CD4-positive, alpha-beta T cell treated with Interleukin-1 beta for 1 hour (primary cell): Measurements from ENCODE around the gene INPP5A.
"Not testable (repeated sequence)": the region's sequence is repeated elsewhere in the genome, so short reads cannot be mapped to it uniquely, and the experiment has no call there.

Source experiments
- DNase-seq, 2 donors: peaks; one replicate each; pipeline ENCODE4 v3.0.0-alpha.2; 2020 to 2022

The INPP5A gene

DNA sequence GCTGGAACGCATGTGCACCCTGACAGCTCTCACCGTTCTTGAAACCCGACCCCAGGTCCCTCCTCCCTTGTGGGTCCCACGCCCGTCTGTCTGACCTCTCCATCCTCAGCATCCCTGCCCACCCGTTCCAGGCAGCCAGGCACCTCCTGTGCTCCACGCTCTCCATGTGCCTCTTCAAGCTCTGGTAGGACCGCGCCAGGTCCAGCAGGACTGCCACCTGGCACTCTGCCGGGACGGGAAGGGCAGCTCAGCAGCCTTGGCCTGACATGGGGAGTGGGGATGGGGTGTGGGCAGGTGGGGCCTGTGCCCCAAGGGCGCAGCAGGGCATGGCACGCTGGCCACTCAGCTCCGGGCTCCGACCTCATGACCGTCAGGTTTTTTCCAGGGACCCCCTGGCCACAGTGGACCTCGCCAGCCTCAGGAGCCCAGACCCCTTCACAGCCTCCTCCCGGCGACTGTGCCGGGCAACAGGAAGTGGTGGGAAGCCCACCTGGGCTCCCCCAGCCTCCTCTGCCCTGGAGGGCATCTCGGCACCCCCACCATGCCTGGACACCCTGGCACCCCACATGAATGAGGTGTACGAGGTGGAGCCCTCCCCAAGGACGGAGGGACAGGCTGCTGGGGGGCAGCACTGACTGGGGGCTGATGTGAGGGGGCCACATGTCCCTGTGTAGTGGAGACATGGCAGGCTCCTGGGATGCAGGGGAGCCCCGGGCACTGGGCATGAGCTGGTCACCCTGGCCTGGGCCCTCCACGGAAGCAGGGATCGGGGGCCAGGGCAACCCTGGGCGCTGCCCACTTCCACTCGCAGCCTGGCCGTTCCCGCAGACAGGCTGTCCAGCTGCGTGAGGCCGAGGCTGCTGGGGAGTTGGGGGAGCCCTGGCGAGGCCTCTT, 273.5 kb downstream of the INPP5A start:
- no peak for DNase-seq

DNA sequence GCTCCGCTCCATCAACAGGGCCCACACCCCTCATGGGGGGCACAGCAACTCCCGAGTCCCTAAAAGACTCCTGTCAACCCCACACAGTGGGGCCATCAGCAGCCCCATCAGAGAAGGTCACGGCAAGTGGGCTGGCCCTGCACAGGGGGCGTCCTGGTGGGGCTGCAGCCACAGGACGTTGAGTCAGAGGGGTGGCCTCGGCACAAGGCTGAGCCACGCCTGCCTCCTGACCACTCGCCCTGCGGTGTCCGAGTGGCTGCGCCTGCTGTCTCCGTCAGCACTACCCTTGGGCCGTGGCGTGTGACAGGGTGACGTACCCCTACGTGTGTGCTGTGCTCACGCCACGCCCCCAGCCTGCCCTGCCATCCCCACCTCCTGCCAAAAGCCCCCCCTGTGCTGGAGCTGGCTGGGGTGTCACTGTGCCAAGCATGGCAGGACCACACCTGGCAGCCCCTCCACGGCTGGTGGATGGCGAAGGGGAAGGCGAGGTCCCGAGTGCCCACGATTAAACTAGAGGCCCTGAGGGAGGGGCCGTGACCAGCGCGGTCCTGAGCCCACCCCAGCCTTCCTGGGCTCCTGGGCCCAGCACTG, 274.4 kb downstream of the INPP5A start:
- no peak for DNase-seq

DNA sequence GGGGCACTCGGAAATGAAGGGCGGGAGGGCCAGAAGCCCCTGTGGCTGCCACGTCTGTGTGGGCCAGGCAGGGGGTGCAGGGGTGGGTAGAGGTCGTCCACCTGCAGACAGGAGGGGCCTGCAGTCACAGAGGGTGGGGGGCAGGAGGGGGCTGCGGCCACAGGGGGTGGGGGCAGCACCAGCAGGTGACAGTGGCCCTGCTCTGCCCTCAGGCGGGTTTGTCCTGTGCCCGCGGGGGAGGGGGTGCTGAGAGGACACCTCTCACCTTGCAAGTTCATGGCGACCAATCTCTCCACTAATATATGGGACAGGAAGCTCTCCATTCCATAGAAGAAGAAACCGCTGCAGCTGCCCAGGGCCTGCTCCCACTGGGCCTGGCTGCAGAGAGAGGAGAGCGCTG, 274.9 kb downstream of the INPP5A start:
- no peak for DNase-seq

DNA sequence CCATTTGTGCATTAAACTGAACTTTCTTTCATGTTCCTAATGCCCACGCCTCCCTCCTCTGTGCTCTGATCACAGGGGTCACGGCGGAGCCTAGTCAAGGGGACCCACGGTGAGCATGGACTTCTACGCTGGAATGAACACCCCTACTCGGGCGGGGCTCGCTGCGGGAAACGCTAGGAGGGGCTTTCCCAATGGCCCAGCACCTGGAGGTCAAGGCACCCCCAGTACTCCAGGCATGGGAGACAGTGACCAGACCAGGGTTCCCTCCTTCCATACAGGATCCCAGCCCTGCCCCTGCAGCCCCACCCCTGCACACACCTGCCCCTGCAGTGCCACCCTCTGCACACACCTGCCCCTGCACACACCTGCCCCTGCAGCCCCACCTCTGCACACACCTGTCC, 275.4 kb downstream of the INPP5A start:
- no peak for DNase-seq

DNA sequence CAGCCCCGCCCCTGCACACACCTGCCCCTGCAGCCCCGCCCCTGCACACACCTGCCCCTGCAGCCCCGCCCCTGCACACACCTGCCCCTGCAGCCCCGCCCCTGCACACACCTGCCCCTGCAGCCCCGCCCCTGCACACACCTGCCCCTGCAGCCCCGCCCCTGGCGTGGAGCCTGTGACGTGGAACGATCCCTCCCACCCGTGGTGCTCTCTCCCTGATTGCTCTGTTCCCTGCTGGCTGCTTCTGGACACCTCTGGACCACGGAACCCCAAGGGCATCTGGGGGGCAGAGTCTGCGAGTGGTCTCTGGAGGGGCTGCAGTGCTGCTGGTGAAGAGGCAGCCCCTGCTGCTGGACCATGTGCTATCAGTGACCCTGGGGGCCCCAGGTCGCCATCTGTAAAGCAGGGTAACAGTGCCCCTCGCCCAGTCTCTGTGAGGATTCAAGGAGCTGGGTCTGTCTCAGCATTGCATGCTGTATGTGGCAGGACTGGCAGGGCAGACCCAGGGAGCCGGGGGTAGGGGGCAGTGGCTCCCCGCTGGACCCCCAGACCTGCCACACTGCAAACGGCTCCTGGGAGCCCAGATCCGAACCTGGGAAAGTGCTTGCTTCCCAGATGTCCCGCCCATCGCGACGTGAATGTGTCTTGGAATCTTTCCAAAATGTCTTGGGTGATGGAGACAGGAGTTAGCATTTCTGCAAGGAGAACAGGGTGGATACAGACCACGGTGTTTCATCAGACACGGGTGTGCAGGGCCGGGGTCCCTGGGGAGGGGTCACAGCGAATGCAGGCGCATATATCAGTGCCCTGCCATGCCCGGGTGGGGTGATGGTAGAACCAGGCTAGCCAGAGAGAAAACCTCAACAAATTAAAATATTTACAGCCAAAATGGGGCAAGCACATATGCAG, 276.2 kb downstream of the INPP5A start:
- DNase-seq = no peak

DNA sequence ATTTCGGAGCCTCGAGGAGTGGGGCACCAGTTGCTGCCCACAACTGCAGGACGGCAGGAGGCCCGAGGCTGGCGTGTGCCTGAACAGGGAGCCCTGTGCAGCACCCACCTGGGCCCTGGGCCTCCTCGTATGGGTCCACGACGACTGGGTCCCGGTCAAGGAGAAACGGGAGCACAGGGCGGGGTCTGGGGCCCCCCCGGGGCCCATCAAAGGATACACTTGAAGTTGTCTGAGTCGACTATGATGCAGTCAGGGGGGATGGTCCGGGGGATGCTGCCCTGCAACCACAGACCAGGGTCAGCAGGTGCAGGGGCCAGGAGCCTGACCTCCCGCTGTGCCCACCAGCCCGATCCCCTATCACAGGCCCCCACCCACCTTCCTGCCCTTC, 276.9 kb downstream of the INPP5A start:
- DNase-seq = no peak

DNA sequence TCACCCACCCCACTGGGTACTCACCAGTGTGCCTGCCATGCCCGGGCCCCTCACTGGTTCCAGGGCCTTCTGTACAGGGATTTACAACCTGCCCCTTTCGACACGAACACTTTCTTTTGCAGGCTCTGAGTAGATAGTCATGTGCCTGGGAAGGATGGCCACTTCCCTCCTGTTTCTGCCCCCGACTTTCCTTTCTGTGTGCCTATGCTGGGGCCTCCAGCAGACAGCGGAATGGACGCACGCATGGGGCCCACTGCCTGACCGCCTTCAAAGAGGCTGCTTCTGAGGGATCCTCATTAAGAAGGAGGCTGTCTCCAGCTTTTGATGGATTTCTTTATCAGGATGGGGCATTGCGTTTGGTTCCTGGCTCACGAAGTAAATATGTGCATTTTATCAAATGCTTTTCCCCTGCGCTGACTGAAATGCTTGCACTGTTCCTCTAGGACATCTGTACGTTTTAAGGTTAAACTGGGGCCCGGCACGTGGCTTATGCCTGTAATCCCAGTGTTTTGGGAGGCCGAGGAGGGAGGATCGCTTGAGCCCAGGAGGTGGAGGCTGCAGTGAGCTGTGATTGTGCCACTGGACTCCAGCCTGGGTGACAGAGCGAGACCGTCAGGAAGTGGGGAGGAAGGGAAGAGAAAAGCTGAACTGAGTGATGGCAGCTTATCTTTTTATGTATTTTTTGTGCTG, 277.7 kb downstream of the INPP5A start:
- DNase-seq = no peak

DNA sequence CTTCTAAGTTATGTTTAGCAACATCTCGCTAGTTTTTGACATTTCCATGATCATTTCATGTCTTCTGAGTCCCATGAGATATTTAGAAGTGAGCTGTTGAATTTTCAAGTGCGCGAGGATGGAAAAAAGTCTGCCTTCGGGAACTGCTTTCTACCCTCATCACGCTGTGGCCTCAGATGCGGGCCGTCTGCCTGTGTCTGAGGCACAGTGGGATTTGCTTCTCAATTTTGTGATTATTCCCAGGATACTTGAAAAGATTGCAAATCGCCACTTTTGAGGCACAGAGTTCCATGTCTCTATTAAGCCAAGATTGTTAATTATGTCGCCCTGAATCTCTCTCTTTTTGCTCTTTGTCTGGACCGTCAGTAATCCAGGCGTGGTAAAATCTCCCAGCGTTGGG, 279.1 kb downstream of the INPP5A start:
- no peak for DNase-seq

DNA sequence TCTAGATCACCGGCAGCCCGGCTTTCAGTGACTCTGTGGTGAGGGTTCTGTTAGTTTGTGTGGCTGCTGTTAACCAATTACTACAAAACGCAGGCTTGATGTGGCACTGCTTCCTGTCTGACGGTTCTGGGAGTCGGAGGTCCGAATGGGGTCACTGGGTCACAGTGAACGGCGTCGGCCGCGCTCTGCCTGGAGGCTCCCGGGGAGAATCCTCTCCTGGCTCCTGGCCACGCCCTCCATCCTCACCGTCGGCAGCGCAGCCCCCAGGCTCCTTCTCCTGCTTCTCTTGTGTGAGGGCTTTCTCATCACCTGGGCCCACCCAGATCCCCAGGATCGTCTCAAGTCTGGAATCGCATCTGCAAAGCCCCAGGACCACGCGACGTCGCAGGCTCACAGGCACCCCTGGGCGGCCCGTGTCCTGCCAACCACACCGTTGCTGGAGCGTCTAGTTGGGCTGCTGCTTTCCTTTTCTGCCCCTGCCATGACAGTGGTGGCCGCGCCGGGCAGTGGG, 280.2 kb downstream of the INPP5A start:
- DNase-seq = no peak

DNA sequence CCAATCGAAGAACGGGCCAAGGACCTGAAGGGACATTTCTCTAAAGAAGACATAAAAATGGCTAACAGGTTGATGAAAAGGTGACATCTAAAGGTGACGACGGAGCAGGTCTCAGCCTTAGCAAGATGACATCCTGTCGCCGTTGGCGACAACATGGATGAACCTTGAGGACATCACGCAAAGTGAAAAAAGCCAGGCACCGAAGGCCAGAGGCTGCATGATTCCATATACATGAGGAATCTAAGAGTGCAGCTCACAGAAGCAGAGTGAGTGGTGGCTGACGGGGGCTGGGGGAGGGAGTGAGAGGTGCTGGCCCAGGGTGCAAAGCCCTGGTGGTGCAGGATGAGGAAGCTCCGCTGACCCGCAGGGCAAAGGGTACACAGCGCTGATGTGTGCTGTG, 282.5 kb downstream of the INPP5A start:
- DNase-seq = no peak

DNA sequence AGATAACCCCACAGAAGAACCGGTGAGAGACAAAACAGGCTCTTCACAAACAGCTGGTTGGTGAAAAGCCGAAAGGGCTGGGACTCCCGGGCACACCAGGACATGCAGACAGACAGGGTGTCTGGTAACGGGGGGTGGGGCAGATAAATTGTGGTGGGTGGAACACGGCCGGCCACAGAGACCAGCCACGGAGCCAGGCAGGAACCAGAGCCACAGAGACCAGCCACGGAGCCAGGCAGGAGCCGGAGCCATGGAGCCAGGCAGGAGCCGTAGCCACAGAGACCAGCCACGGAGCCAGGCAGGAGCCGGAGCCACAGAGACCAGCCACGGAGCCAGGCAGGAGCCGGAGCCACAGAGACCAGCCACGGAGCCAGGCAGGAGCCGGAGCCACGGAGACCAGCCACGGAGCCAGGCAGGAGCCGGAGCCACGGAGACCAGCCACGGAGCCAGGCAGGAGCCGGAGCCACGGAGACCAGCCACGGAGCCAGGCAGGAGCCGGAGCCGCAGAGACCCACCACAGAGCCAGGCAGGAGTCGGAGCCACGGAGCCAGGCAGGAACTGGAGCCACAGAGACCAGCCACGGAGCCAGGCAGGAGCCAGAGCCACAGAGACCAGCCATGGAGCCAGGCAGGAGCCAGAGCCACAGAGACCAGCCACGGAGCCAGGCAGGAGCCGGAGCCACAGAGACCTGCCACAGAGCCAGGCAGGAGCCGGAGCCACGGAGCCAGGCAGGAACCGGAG, 288.4 kb downstream of the INPP5A start:
- DNase-seq = not testable (repeated sequence)

DNA sequence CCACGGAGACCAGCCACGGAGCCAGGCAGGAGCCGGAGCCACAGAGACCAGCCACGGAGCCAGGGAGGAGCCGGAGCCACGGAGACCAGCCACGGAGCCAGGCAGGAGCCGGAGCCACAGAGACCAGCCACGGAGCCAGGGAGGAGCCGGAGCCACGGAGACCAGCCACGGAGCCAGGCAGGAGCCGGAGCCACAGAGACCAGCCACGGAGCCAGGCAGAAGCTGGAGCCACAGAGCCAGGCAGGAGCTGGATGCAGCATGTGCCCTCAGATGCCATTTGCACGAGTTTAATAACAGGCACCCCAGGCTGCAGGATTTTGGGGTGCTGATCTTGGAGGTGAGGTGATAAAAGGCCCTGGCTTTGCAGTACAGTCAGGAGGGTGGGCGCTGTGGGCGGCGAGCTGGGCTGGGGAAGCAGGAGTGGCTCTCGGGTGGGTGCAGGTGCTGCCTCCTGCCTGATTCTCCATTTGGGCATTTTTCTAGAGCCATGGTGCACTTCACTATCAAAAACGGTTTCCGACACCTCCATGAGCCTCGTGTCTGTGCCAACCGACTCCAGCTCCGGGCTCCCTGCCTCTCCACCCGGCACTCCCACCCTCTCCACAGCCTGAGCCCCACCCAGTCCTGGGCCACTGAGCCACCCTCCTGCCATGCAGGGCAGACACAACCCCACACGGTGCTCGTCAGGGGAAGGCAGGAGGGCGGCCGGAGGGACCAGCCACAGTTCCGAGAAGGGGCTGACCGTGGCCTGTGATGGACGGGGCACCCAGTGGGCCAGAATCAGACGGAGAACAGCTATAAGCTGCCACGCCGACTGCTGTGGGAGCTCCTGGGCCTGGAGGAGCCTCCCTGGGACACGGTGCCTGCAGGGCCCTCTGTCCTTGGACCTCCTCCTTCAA, 289.2 kb downstream of the INPP5A start:
- DNase-seq = no peak

DNA sequence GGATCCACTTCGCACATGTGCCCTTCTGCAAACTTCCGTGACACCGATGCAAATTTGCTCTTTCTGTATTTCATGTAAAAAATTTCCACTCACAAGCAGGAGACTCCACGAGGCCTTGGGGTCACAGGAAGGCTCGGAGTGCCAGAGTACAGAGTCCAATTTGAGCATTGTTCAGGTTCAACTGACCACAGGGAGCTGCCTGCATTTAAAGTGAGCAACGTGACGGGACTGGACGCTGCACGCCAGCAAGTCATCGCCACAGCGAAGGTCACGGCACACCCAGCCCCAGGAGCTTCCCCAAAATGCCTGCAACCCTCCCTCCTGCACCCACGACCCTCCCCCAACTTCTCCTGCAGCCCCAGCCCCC, 289.8 kb downstream of the INPP5A start:
- DNase-seq = no peak

DNA sequence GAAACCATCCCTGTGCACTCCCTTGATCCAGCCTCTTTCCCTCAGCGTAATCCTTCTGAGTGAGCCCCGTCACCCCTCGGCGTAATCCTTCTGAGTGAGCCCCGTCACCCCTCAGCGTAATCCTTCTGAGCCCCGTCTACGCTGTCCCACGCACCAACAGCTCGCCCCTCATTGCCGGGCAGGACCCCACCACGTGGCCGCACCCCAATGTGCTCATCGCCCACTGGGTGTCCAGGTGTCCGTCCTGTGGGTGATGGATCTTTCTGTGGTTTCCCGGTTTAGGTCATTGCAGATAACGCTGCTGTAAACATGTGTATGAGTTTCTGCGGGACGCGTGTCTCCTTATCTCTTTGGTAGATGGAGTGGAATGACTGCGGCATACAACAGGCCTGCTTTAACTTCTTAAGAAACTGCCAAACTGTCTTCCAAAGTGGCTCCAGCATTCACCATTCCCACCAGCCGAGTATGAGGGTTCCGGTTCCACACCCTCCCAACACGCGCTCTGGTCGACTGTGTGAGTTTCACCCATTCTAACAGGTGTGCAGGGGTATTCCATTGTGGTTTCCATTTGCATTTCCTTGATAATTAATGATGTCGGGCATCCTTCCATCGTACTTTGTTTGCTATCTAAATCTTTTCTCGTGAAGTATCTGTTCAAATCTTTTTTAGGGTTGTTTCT, 290.4 kb downstream of the INPP5A start:
- no peak for DNase-seq

DNA sequence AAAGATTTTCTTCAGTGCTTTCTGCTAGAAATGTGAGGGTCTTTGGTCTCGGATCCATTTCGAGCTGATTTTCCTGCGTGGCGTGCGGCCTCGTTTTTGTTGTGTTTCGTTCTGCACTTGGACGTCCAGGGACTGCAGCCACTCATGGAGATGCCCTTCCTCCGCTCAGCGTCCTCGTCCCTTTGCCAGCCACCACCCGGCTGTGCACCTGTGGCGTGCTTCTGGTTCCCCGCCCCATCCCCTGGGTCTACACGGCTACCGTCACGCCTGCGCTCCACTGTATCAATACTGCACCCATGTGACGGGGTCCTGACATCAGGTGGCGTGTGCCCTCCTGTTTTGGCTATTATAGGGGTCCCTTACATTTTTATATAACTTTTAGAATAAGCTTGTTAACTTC, 291.1 kb downstream of the INPP5A start:
- DNase-seq = no peak

DNA sequence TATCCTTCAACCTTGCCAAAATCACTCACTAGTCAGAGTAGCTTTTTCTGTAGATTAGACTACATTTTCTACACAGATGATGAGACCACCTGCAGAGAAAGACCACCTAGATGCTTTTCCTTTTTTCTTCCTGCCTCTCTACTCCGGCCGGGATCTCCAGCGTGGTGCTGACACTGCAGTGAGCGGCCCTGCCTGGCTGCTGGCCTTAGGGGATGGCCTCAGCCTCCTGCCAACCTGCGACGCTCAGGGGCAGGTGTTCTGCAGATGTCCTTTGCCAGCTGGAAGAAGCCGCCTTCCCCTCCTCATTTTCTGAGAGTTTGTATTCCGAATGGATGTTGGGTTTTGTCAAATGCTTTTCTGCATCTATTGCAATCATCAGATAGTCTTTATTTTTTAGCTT, 291.8 kb downstream of the INPP5A start:
- DNase-seq = no peak

DNA sequence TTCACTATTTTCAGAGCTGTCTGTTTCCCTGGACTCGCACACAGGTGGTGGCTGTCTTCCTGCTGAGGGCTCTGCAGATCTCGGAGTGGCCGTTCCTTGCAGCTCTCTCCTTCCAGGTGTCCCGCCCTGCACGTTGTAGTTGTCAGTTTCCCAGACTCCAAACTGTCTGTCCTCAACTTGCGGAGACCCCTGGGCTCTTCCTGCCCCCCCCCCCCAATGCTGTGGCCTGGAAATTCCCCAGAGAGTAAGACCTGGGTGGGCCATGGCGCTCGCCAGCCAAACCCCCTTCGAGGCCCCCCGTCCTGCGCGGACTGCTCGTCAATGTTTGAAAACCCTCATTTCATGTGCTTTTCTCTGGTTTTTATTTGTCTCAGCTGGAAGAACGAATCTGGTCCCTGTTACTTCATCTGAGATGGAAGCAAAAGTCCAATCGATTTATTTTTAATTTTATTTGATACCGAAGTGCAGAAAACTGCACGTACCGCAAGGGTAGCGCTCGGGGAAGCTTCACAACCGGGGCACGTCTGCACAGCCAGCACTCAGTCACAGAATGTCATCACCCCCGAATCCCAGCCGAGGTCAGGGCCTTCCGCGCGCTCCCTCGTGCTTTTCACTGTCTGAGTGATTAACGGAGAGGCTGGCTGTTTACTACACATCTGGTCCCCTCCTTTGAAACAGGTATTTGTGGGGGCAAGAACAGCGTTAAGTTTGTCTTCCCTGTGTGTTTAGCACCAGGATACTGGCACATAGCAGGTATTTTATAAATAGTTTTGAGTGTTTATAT, 294.8 kb downstream of the INPP5A start:
- no peak for DNase-seq
